Measurements from ENCODE around the gene GAS7.

The GAS7 gene

DNA sequence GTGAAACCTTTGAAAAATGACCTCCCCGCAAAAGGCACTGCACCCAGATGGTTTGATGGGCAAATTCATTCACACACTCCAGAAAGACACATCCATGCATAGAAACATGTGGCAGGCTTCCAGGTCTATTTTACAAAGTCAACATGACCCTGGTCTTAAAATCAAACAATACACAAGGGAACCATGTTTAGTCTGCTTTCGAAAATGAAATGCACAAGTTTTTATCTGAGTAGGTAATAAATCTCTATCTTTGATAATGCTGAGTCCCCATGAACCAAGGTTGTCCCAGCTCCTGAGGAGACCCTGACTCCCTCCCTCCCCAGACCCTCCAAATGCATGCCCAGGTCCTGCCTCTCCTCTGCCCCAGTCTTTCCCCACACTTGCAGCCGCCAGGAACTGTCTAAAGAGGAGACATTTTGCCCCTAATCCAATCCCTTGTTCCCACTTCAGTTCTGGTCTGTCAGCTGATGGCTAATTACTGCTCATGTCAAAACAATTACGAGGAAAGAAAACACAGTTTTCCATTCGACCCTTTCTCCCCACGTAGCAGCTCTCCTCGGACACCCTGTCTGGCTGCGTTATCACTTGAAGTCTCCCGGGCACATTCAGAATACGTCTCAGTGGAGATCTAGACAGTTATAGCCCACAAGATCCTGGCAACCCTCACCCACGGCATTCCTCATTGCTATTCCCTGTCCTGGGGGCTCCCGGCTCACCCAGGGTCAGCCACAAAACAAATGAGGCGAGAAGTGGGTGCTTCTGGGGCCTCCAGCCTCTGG, 224.5 kb downstream of the GAS7 start:
- FAIRE-seq = no peak

DNA sequence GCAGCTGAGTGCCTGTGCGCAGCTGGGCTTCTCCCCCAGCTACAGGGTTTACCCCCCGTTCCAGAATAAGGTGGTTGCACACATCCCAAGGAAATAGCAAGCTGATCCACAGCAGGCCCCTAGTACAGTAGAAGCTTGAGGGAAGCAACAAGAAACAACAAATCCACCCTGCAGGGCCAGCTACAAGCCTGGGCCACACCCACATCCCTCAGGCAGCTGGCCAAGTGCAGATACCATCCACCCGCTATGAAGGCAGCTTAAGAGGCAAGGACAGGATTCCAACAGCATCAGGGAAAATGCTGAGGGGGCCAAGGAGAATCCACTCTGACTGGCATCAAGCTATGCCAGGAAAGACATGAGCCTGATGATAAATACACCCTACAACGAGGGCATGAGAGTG, 226.4 kb downstream of the GAS7 start:
- FAIRE-seq = no peak

DNA sequence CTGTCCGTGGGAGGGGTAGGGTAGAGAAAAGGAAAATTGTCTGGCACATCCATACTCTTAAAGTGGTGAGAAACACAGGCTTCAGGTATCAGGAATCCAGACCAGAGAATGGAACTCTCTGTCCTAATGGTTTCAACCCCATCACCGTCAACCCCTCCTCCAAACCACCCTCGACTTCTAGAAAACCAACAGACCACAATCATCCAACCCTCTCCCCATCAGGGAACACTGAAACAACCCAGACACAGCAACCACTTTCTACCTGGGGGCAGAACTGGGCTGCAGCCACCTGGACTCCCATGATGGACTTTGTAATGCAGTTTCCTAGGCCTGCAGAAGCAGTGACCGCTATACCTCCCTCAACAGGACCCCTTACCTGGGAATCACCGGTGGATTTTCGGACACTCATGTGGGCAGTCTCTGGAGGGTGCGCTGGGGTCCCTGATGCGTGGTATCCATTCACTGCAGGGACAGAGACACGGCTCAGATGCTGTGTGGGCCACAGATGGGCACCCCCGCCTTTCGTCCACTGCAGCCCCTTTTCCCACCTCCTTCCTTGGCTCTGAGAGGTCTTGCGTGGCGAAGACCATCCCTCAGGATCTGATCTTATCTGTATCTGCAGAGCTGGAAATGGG, 229.0 kb downstream of the GAS7 start:
- no peak for FAIRE-seq

DNA sequence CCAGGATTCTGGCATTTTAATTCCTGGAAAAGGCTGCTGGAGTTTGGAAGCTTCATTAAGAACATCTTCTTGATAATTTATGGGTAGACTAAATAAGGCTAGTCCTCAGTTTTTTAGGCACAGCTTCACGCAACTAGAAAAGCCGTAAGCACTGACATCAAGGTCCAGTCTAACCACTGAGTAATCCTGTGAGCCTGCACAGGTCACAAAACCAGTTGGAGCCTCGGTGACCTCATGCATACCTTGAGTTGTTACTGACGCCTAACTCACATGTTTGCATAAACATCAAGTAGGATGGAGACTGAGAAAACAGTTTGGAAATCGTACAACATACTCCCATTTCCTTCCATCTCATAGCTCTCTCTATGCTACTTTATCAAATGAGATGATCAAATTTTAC, 229.5 kb downstream of the GAS7 start:
- FAIRE-seq = no peak

DNA sequence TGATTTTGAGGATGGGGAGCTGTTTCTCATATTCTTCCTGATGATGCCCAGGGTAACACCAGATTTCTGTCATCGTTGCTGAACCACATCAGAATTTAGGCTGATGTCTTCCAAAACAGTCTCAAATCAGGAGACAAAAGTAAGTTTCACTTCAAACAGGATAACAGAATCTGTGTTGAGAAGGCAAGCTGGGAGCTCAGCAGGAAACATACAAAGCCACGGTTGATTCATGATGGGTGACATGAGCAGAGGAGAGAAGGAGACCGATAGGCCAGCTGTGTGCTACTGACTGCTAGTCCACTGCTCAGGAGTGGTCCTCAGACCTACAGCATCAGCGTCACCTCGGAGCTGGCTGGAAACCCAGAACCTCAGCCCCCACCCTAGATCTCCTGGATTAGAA, 230.4 kb downstream of the GAS7 start:
- FAIRE-seq = no peak

DNA sequence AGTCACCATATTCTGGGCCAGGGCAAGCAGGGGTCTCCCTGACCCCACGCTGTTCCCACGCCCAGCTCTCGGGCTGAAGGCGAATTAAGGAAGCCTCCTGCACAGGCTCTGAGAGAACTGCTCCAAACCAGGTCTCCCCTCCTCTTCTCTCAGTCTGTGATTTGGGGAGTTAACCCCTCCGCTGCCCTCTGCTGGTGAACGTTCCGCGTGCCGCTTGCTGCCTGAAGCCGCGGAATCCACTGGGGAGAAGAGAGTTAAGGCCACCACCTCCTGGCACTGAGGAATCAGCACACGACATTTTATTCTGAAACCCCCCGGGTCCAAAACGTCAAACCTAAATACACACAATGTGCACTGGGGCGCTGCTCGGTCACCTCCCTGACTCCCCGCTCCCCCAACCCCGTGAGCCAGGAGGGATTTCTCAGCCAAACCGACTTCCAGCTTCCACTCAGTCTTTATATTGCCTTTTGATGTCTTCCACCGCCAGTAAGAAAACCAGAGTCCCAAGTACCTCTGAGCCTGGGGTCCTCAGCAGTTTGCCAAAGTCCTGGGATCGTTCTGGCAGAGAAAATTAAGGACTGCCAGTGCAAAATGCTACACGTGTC, 238.9 kb downstream of the GAS7 start:
- no peak for FAIRE-seq

DNA sequence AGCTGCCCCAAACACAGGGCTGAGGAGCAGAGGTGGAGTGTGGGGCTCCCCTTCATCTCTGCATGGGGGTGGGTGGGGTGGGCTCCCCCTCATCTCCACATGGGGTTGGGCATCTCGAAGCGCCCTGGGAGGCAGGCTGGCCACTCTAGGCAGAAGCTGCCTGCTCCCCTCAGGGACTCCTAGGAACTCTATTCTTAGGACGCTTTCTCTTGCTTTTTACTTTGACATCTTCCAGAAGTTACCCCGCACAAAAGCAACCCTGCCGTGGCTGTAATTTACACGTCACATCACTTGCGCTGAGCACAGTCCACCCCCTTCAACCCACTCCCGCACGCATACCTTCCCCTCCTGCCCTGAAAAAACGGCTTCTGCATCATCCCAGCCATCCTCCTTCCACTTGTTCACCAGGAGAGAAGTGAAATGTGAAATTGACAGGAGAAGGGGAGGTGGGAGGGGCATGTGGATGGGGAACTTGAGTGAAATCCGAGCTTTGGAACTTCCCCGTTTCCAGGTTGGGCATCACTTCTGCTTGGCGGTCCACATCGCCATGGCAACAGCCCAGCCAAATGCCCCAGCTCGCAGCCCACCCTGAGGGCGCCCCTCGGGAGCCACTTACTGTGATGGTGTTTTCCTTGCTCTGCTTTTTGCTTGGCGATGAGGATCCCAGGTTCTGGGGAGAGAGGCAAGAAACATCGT, 239.7 kb downstream of the GAS7 start:
- no peak for FAIRE-seq

DNA sequence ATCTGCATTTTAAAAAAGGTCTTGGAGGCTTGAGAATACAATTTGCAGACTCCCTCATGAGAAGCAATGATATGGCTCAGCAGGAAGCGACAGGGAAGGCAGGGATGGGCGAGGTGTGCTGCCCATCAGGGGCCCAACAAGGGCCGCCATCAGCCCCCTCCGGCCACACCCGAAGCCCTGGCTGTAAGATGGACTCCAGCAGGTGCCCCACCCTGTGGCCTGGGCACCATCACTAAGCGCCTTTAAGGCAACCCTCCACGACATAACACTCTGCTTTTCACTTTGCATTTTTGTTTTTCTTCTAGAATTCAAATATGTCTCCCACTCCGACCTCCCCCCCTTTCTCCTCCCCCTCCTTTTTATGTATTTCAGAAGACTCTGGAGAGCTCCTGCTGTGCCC, 241.2 kb downstream of the GAS7 start:
- no peak for FAIRE-seq

DNA sequence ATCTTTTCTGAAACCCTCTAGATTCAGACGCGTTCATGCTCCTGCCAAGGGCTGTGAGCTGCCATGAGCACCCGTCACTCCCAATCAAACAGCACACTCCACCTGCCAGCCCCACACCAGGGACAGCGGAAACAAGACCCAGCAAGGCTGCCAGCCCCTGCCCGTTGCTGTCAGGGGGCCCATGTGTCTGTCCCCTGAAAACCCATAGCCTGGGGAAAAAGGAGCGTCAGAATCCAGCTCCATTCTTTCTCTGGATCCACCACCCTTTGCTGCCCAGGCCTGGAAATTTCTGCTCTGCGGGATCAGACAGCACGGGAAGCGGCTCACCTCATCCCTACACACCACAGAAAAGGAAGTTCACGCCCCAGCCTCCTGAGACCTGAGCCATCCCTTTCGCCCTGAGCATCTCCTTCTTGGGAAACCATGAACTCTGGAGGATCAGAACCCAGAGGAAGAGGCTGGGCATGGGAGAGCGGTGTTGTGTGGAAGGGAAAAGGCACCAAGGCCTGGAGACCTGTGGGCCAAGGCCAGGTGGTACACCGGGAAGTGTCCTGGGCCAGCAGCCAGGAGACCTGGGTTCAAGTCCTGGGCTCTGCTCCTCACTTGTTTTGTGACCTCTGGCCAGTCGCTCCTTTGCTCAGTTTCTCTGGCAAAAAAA, 241.8 kb downstream of the GAS7 start:
- no peak for FAIRE-seq

DNA sequence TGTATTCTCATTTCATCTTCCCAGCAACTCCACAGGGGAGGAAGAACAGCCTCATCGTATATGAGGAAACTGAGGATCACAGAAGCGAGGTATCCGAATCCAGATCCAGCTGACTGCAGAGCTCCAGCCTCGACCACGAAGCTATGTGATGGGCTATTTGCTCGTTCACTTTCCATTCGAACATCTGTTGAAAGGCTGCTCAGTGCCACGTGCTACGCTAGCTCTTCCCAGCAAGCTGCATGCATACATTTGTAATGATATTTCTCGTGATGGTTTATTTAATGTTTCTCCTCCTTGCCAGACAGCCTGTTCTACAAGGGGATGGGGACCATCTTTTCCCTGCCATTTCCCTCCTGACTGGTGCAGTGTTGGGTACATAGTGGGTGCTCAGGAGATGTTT, 244.9 kb downstream of the GAS7 start:
- FAIRE-seq = no peak

DNA sequence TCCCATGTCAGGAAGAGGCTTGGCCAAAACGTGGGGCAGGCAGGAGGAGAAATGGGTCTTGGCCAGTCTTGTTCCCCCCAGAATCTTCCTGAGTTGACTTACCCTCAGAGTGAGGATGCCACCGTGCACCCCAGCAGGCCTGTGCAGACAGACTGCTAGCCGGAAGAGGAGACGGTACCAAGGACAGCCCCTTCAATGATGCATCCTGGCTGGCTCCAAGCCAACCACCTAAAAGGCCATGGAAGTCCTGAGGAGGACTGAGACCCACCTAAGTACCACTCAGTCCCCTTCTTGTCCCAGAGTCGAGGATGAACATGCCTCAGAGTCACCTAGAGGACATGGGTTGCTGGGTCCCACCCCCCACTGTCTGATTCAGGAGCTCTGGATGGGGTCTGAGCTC, 246.6 kb downstream of the GAS7 start:
- no peak for FAIRE-seq

DNA sequence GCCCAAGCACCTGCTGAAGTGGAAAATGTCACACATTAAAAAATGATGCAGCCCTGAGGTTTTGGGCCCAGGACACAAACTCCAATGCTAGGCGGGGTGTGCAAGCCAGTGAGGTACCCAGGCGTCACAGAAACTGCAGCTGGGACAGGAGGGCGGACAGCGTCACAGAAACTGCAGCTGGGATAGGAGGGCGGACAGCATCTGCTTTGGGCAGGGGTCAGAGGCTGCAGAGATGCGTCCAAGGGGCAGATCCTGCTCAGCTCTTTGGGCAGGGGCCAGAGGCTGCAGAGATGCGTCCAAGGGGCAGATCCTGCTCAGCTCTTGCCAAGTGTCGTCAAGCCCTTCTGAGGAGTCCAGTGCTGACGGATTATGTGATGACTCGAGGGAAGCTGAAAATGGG, 249.5 kb downstream of the GAS7 start:
- no peak for FAIRE-seq

DNA sequence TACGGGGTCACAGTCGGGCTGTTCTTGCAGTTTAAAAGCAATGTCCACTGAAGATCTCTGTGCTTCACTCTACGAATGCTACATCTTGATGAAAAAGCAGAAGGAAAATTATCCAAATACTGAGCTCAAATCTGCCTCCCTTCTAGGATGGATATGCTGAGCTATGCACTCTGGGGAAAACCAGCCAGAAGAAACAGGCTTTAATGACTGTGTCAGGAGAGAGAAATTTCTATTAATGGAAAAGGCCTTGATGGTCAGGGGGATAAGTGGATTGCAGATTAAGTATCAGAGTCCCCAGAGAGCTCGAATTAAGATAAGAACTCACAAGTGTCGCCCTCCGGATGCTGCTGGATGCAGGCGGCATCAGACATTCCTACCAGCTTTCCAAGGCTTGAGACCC, 253.7 kb downstream of the GAS7 start:
- no peak for FAIRE-seq

DNA sequence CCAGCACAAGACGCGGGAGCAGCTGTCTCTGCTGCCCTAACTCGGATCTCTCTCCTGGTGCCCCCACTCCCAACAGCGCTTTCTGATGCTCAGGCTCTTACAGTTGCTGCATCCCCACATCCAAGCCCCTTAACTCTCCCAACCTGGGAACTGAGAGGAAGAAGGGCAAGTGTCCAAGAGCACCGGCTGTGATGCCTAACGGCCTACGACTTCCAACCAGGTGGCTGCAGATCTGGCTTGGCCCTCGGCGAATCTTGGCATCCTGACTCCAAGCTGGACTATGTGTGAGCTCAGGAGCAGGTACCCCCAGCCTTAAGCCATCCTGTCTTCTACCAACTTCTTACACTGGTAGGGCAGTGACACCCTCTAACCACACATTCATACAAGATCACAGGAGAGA, 255.1 kb downstream of the GAS7 start:
- no peak for FAIRE-seq

DNA sequence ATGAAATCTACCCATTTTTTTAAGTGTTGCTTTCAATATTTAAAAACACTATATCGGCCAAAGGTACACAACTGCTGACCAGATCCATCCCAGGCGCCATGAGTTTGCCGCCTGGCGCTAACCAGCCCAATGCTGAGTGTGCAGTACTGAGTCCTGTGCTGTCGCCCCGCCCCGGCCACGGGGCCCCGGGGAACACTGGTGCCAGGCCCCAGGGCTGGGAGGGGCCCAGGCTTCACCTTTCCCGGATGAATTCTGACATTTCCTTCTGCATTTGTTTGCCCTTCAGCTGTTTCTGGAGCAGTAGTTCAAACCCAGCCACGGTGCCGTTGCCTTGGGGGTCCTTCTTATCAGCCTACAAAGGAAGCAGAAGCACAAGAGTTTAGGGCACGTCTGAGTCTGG, 255.5 kb downstream of the GAS7 start:
- no peak for FAIRE-seq

DNA sequence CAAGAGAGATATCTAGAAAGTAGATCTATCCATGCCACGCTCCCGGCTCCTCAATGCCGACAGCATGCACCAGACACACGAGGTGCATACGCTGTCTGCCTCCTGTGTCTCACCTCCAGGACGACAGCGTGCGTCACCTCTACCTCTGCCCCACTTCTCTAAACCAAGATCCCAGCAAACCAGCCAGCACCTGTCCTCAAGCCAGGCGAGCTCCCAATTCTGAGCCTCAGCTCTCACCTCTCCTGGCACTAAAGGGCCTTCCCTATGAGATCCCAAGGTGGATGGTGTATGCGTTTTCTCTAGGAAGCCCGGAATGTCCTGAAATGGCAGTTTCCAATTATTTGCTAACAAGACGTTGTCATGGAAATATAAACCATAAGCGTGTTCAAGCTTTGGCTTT, 257.1 kb downstream of the GAS7 start:
- no peak for FAIRE-seq

DNA sequence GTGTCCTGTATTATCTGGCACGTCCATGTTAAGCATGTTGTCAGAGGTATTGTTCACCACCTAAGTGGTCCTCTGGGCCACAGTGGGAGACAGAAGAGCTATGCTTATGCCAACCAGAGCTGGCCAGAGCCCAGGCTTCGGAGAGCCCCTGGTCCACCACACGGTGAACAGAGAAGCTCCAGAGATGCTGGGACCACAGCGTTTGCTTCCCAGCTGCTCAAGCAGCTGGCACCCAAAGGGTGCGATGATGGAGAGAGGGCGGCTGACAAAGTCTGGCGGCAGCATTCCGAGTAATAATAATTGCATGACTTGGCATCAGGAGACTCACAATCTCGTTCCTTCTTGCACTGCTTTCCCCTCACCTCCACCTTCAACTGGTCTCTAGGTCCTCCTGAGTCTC, 257.6 kb downstream of the GAS7 start:
- FAIRE-seq = no peak

DNA sequence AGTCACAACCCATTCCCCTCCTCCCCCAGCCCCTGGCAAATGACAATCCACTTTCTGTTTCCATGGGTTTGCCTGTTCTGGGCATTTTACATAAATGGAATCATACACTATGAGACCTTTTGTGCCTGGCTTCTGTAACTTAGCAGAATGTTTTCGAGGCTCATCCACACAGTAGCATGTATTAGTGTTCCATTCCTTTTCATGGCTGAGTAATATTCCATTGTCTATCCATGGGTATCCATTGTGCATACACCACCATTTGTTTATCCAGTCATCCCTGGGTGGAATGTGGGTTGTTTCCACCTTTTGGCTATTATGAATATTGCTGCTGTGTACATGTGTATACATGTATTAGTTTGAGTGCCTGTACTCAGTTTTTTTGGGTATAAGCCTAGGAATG, 259.6 kb downstream of the GAS7 start:
- FAIRE-seq = no peak

DNA sequence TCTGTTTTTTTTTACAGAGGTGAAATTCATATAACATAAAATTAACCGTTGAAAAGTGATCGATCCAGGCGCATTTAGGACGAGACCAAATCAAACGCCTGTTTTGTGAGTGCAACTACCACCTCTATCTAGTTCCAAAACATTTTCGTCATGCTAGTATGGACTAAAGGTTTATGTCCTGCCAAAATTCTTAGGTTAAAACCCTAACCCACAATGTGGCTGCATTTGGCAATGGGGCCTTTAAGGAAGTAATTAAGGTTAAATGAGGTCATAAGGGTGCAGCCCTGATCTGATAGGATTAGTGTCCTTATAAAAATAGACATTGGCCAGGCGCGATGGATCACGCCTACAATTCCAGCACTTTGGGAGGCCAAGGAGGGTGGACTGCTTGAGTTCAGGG, 260.5 kb downstream of the GAS7 start:
- no peak for FAIRE-seq

DNA sequence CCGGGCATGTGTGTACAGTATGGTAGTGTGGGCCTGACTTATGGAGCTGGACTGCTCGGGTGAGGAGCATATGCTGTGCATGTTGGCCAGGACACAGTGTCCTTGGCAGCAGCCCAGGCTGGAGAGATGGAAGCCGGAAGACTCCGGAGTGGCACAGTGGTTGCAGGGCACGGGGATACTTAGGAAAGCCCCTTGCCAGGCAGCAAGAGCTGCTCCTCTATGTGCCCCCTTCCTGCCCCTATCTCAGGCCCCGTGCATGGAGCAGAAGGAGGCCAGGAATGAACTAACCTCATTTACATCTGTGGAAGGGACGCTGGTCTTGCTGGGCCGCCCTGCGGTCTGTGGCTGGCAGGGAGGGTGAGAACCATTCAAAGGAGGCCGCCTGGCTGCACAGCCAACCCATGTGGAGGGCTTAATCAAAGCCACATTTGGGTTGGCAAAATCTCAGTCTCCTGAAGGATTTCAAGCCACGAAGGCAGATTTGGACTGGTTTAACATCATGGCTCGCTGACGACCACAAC, 261.1 kb downstream of the GAS7 start:
- FAIRE-seq = no peak

DNA sequence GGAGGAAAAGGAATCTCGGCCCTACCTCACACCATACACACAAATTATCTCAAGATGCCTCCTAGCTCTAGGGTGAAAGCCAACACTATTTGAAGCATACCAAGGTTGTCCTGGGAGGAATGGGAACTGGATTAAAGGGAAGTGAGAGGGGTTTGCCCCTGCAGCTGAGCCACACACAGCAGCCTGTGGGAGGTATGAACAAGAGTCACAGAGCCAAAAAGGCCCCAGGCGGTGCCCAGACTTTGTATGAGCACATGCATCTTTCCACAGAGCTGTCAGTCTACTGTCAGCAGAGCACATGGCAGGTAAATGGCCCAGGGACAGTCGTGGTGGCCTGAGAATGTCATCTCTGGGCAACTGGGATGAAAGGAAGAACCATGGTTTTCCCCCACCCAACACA, 262.3 kb downstream of the GAS7 start:
- FAIRE-seq = no peak

DNA sequence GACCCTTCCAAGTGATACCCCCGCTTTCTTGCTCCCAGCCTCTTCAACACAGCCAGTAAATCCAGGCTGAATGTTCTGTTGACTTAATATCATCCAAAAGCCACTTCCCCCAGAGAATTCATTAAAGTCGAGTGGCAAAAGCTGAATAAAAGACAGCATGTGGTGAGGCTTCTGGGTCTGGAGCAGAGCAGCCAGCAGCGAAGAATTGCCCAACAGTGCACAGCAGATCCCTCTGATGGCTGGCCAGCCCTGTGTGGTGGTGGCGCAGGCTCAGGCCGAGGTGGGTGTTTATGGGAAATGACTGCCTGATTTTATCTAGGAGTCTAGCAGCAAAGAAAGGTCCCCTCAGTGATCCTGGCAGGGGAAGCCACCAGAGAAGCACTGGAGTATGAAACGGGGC, 263.0 kb downstream of the GAS7 start:
- no peak for FAIRE-seq

DNA sequence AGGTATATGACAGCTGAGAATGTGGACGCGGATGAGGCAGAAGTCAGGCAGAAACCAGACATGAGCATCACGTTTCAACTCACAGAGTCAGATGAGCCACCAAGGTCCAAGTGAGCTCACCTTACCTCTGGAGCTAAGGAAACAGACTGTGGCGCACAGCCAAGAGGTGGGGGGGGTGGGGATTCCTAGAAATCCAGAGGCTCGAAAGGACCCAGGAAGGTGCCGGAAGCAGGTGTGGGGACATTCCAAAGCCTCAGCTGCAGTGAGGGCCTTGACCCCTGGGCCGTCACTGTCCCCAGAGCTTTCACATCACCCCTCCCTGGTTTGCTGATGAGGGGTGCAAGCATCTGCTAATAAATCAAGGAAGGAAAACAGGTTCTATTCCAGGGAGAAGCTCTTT, 264.1 kb downstream of the GAS7 start:
- FAIRE-seq = no peak
